GM23248 (cell line): ENCODE data around the gene HRH3.

Experiments used
- EZH2 ChIP-seq: fragments of 200-600 bp; sonication (generic); IDR thresholded peaks from 2 replicates; pipeline ENCODE4 v1.6.1; 2018; ENCODE audit warnings: antibody characterized with exemption, mild to moderate bottlenecking; ENCODE audit not compliant: insufficient read depth, poor library complexity, severe bottlenecking
- EZH2phosphoT487 ChIP-seq: fragments of 200-600 bp; sonication (generic); IDR thresholded peaks from 2 replicates; pipeline ENCODE4 v1.6.1; 2018; ENCODE audit warnings: antibody characterized with exemption, moderate library complexity, mild to moderate bottlenecking, low read depth; ENCODE audit not compliant: insufficient read depth

DNA sequence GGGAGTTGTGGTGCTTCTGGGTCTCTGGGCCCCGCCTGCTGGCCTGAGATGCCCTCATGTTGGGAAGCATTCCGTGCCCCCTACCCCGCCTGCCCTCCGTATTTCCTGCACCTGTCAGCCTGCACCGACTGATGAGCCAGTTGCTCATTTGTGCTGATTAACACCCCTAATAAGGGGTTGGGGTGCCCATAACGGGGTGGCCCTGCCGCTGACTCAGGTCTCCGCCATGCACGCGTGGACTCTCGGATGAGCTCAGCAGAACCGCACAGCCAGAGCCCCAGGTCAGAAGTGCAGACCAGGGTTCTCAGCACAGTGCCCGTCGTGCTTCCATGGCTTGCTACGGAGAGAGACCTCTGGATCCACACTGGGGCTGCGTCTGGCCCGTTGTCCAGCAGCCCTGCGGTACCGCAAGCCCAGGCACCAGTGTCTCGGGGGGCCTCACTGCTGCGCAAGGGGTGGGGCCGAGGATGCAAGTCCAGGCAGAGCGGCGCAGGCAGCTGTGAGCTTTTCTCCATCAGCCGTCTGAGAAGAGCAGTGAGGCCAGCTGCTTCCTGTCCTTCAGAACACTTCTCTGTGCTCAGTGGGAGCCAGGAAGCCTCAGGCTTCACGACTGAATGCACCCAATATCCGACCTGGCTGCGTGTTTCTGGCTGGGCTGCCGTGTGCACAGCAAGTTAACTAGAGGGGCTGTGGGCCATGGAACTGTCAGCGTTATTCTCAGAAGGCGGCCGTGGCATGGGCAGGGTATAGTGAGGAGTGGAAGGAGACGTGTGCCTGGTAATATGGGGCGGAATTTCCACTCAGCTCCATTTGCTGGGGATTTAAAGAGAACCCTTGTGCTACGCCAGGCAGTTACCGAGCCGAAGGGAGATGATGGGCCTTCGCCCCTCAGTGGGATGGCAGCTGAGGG lies 18.6 kb downstream of the HRH3 start:
- no peak for TF ChIP-seq EZH2phosphoT487
- TF ChIP-seq EZH2: no peak
